GM18519 (cell line): ENCODE results near the gene FN3KRP.

Experiments
- ATAC-seq: cut with Tn5 transposase; IDR thresholded peaks from one replicate; pipeline ENCODE4 v1.9.1; 2021; ENCODE audit warnings: mild to moderate bottlenecking, moderate library complexity; ENCODE audit not compliant: unreplicated experiment, low FRiP score

The FN3KRP gene

DNA sequence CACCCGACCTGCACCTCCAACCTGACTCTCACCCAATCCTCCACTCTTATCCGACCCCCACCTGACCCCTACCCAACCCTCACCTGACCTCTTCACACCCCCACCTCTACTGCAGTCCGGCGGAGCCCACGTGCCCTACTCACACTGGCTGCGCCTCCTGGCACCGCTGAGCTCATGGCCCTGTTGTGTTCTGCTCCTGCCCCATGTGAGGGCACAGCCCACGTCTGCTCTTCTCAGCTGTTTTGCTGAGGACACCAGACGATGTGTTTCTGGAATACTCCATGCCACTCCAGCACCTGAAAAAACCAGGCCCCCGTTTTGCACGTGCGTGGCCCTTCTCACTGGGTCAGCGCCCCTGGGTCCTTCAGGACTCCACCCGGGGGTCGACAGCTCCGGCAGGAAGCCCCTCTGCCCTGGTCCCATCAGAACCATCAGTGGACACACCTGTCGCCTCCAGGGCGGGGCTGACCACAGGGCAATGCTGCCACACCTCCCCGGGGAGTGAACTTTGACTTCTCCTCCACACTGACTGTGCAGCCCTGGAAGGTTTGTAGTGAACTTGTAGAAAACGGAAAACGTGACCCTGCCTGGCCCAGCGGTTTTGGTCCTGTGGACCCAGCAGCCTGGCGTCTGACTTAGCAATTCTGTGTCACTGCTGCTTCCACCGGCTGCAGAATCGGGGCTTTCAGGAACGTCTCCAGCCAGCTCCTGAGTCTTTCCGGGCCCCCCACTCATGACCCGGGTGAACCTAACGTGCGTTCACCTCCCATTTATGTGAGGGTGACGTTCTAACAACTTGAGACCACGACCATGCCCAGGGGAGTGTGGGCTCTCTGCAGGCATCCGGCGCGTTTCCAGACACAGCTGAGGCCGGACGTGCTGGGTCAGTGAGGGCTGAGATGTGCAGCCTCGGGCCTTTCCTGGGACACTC is 12.3 kb upstream of the FN3KRP start:
- no peak for ATAC-seq

DNA sequence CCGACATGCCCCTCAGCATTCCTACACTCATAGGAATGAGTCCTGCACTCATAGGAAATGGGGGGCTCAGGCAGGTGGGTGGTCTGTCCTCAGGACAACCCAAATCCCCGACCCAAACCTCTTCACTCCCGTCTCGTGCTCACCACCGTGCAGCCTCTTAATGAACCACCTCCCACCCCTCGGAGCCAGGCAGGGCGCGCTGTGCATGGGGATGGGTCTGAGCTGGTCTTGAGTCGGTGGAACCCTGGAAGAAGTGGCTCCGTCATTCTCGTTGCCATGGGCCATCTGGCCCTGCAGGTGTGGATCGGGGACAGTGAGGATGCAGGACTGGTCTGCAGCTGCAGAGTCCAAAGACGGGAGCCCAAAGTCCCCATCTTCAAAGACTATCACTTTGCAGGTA is 11.6 kb upstream of the FN3KRP start:
- ATAC-seq = no peak

DNA sequence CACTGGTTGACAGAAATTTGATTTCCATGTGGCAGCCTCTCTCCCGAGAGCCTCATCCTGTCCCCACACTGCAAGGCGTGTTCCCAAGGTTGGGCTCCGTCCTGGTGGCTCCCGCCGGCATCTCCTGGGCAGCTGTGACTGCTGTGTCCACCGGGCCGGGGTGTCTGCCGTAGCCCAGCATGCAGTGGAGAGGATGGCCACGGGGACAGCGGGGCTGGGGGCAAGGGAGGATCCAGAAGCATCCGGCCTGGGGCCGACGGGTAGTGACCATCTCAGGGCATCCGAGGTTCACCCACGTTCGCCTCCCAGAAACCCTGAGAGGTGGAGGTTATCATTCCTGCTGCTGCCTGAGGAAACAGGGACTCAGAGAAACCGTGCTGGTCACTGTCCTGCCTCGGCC is 10.8 kb upstream of the FN3KRP start:
- no peak for ATAC-seq

DNA sequence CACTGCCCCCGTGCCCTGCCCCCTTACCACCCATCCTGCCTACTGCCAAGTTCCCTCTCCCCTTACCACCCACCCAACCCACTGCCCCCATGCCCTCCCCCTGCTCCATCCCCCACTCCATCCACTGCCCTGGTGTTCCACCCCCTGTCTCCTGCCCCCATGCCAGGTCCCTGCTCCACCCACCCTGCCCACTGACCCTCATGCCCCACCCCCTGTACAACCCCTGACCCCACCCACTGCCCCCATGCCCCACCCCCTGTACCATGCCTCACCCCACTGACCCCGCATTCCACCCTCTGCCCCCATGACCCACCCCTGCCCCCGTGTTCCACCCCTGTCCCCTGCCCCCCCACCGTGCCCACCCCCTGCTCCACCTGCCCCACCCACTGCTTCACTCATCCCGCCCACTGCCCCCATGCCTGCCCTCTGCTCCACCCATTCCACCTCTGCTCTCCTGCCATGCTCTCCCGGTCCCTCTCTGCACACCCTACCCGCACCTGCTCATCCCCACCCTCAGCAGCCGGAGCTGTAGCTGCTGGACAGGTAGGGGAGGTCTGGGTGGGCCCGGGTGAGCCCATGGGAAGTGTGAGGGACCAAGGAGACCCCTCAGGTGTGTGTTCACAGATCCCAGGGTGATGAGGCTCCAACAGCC is 7.4 kb upstream of the FN3KRP start:
- no peak for ATAC-seq

DNA sequence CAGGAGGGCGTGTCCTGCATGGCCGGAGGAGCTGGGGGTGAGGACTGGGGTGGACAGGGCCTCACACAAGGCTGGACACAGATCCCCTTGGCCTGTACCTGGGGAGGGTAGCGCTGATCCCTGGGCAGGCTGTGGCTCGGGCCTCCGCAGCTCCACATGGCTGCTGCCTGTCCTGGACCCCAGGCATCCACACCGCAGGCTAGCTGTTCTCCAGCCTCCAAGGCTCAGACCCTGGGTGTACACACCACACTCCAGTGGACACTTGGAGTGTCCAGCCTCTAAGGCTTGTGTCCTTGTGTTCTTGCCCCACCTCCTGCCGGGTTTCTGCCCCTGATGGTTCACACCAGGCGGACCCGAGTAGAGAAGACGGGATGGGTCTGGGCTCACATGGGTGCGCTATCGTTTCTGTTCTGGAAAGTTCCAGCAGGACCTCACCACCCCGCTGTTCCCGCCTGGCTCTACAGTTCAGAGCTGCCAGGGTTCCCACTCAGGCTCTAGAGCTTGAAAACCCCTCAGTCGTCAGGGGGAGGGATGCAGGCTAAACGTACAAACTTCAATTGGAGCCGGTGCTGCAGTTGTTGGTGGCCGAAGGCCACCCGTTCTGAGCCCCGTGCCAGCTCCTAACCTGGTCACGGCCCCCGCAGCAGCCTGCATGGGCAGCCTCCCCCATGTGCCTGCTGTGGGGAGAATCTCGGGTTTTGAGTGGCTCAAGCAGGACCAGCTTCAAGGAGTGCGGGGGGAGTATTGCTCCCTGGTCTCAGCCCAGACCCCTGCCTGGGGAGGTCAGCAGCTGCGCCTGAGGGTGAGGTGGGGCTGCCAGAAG is 6.6 kb upstream of the FN3KRP start:
- no peak for ATAC-seq

DNA sequence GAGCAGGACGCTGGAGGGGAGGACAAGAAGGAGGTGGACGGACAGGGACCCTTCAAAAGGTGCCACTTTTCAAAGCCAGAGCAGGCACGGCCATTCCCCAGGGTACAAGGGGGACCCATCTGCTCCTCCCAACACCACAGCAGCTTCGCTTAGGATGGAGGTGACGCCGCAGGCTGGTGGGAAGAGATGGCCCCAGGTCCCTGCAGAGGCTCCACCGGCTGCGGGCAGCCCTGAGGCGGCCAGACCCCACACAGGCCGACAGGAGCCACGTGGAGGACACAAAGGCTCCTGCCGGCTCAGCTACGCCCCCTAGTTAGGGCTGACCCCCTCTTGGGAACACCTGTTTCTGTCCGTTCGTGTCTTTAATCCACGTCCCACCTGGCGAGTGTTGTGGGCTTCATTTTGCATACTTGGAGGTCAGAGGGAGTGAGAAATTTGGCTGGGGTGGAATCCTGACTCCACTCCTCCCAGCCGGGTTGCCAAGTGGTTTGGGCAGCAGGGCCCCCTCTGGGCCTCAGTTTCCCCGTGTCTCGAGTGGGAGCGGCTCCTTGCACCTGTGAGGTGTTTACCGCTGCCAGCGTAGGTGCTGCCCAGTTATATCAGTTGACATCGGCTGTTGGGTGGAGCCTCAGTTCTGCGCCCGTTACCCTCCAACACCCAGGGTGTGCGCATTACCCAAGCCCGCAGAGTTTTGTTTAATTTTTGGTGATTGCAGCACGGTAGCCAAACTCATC is 5.8 kb upstream of the FN3KRP start:
- ATAC-seq = no peak

DNA sequence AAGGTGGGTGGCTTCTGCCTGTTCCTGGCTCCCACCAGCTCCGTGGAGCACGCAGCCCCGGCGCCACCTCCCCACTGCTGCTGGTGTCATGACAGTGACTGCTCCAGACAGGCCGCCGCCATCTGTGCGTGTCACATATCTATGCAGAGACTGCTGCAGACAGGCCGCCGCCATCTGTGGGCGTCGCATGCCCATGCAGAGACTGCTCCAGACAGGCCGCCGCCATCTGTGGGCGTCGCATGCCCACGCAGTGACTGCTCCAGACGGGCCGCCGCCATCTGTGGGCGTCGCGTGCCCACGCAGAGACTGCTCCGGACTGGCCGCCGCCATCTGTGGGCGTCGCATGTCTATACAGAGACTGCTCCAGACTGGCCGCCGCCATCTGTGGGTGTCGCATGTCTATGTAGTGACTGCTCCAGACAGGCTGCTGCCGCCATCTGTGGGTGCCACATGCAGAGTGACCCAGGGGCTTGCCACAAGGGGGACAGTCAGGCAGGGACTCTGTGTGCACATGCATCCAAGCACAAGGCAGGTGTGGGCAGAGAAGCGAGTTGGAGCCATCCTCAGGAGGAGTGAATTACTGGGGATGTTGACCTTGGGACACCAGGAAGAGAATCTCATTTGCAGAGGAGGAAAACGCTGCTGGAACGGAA is 3.3 kb upstream of the FN3KRP start:
- ATAC-seq = no peak

DNA sequence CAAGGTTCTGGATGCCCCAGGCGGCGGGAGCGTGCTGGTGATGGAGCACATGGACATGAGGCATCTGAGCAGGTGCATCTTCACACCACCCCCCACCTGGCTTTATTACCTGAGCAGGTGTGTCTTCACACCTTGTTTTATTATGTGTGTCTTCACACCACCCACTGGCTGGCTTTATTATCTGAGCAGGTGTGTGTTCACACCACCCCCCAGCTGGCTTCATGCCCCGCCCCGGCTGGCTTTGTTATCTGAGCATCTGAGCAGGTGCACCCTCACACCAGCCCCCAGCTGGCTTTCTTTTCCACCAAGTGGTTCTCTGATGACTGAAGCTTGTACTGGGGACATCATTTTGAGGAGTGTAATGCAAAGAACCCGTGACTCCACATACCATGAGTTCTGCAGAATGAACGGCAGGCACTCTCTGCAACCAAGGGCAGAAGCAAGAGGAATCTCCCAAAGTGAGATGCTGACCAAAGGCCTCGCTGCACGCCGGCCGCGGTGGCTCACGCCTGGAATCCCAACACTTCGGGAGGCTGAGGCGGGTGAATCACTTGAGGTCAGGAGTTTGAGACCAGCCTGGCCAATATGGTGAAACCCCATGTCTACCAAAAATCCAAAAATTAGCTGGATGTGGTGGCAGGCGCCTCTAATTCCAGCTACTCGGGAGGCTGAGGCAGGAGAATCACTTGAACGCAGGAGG is 2.6 kb downstream of the FN3KRP start:
- ATAC-seq = no peak

DNA sequence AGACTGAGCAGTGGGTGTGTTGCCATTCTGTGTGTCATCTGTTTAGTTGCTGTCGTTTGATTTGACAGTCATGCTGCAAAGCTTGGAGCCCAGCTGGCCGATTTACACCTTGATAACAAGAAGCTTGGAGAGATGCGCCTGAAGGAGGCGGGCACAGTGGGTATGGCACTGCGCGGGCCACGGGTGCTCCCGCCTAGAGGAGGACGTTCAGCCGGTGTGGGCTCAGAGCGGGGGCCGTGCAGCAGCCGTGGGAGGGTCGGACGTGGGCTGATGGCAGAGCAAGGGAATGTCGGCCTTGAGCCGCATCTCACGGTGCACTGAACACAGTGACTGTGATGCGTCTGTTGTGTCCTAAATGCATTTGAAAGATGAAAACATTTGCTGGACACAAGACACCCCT is 3.7 kb downstream of the FN3KRP start:
- ATAC-seq = no peak

DNA sequence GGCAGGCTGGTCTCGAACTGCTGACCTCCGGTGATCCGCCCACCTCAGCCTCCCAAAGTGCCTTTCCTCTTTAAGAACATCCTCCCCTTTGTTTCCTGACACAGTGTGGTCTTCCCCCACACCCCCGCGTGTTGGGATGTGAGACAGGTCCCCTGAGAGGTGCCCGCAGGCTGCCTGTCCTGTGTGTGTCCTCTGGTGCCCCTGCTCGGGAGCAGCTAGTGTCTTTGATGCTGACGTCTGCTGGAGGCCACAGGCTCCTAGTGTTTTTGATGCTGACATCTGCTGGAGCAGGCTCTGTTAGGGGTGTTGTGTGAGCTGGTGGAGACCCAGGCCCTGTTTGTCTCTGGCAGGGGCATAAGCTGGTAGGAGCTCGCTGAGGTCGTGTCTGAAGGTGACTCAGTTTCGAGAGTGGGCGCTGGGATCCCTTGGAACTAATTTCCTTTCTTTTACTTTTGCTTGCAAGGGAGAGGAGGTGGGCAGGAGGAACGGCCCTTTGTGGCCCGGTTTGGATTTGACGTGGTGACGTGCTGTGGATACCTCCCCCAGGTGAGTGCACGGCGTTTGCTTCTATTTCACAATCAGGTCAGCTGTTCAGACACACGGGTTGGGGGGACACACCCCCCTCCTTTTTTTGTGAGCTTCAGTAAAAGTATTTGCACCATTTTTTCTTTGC is 6.0 kb downstream of the FN3KRP start:
- ATAC-seq = no peak

DNA sequence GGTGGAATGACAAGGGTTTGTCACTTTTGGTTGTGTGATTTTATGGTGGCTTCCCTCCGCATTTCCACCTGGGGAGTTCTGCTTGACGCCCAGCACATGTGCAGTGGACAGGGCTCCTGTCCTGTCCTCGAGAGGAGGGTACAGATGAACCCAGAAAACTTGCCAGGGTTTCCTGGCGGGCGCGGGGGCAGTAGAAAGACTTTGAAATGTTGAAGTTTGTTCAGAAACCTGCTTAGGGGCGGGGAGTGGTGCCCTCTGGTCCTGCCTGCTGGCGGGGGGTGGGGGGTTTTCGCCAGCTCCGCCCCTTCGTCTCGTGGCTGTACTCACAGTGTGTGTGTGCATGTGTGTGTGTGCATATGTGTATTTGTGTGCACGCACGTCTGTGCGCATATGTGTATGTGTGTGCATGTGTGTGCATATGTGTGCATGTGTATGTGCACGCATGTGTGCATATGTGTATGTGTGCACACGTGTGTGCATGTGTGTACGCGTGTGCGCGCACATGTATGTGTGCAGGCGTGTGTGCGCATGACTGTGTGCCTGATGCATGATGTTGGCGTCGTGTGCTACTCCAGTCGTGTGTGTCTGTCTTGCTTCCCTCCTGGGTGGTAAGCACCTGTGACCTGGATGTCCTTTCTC is 6.8 kb downstream of the FN3KRP start:
- no peak for ATAC-seq

DNA sequence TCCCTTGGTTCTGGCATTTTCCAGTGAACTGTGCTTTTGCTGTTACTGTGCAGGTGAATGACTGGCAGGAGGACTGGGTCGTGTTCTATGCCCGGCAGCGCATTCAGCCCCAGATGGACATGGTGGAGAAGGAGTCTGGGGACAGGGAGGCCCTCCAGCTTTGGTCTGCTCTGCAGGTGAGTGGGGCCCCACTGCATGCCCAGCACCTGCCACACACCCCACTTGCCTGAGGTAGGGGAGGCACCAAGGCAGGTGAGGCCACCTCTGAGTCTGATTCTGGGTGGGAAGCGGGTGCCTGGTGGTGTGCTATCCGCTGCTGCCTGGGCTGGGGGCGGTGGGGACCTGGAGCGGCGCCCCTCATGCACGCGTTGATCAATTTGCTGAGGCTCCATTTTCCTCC is 9.9 kb downstream of the FN3KRP start:
- no peak for ATAC-seq

DNA sequence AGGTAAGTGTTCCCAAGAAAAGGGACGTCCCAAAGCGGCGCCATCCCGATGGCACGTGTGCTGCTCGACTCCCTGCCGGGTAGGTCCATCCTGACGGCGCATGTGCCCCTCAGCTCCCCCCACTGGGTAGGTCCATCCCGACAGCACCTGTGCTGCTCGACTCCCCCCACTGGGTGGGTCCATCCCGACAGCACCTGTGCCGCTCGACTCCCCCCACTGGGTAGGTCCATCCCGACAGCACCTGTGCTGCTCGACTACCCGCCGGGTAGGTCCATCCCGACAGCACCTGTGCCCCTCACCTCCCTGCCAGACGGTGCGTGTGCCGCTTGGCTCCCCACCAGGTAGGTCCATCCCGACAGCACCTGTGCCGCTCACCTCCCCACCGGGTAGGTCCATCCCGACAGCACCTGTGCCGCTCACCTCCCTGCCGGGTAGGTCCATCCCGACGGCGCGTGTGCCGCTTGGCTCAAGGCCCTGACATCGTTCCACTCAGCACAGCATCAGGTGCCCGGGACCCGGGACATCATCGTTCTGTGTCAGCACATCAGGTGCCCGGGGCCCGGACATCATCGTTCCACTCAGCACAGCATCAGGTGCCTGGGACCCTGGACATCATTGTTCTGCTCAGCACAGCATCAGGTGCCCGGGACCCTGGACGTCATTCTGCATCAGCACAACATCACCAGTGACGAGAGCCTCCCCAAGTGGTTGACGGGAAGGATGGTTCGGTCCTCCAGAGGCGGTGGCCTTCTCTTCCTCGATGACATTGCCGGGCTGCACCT is 13.2 kb downstream of the FN3KRP start:
- ATAC-seq = no peak

DNA sequence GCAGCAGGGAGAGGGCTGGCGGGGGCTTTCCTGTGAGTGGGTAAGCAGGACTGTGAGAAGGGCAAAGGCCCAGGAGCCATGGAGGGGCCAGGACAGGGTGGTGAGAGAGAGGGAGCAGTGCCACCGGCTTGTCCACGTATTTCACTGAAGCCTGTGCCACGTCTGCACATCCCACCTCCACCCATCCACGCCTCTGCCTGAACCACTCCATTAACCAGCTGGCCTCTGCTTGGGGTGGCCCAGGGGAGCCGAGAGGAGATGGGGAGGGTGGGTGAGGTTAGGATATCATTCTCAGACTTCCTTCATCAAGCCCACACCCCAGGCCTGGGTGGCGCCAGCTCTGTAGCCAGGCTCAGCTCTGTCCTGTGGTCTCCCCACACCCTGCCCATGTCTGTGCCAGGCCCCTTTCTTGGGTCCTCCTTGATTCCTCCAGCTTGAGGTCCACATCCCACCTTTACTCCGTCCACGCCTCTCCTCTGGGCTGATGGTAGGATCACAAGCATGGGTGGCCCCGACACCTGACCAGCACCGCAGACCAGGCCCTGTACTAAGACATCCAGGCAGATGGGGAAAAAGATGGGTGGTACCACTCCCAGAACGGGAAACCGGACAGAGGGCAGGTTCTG is 15.7 kb downstream of the FN3KRP start:
- no peak for ATAC-seq

DNA sequence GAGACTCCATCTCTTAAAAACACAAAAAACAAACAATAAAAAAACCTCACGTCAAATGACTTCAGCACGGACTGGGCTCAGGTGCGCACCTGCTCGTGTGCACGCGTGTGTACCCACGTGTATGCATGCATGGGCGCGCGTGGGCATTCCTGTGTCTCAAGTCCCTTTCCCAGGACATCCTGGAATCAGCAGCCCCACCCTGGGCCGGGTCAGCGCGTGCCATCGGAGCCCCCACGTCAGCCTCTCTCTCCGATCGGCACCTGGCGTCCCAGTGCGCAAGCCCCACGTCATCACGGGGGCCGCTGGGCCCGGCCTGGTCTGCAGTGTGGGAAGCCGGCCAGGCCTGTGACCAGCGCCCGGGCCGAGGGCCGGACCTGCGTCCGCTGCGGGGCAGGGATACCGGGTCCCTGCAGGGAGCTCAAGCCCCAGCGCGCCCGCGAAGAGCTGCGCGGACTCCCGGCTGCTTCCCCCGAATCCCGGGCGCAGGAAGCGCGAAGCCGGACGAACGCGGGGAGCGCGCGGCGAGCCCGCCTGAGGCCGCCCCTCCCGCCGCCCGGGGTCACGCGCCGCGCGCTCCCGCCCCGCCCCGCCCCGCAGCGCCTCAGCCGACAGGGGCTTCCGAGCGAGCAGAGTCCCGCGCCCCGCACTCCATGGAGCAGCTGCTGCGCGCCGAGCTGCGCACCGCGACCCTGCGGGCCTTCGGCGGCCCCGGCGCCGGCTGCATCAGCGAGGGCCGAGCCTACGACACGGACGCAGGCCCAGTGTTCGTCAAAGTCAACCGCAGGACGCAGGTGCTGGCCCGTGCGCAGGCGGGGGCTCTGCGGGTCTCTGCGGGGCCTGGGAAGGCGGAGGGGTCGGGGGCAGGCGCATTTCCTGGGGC is 18.7 kb downstream of the FN3KRP start, which contains the start of gene FN3K:
TSS of gene FN3K (plus strand) at position 629 of the 880 bp plus-strand sequence. CDS start at position 651, 22 bp downstream.
- ATAC-seq = no peak
